GM21576 (cell line): ENCODE measurements around the gene CAMKK1.

ENCODE experiments used
- ATAC-seq: cut with Tn5 transposase; IDR thresholded peaks from one replicate; pipeline ENCODE4 v1.9.1; 2021; ENCODE audit warnings: mild to moderate bottlenecking, moderate library complexity; ENCODE audit not compliant: unreplicated experiment

The CAMKK1 gene

GRCh38 chr17:3897731-3898130 lies 4.9 kb upstream of the CAMKK1 start:
- no peak for ATAC-seq

- no peak for ATAC-seq
Measured at GRCh38 chr17:3896968-3897235, 4.0 kb upstream of the CAMKK1 start.

GRCh38 chr17:3896108-3896967 lies 3.5 kb upstream of the CAMKK1 start:
- no peak for ATAC-seq

GRCh38 chr17:3895354-3895753 lies 2.5 kb upstream of the CAMKK1 start:
- no peak for ATAC-seq

- ATAC-seq, result no peak
Measured at GRCh38 chr17:3894911-3895343, 2.1 kb upstream of the CAMKK1 start.

GRCh38 chr17:3894188-3894587 lies 1.3 kb upstream of the CAMKK1 start:
- ATAC-seq, result no peak

GRCh38 chr17:3893720-3894116 lies 865 bp upstream of the CAMKK1 start:
- no peak for ATAC-seq

- peak; percentile 14 for ATAC-seq
Measured at GRCh38 chr17:3892095-3892998, 506 bp downstream of the CAMKK1 start.

- ATAC-seq, result no peak
Measured at GRCh38 chr17:3891626-3892094, 1.2 kb downstream of the CAMKK1 start.

GRCh38 chr17:3890878-3891219 lies 2.0 kb downstream of the CAMKK1 start:
- no peak for ATAC-seq

GRCh38 chr17:3890082-3890877 lies 2.6 kb downstream of the CAMKK1 start:
- ATAC-seq, result no peak

- no peak for ATAC-seq
Measured at GRCh38 chr17:3889325-3890012, 3.4 kb downstream of the CAMKK1 start.

- no peak for ATAC-seq
Measured at GRCh38 chr17:3888343-3889171, 4.3 kb downstream of the CAMKK1 start.

GRCh38 chr17:3887804-3888203 lies 5.0 kb downstream of the CAMKK1 start:
- no peak for ATAC-seq

GRCh38 chr17:3887394-3887793 lies 5.5 kb downstream of the CAMKK1 start:
- no peak for ATAC-seq

- ATAC-seq, result no peak
Measured at GRCh38 chr17:3886776-3887175, 6.1 kb downstream of the CAMKK1 start.

- no peak for ATAC-seq
Measured at GRCh38 chr17:3885970-3886369, 6.9 kb downstream of the CAMKK1 start.

GRCh38 chr17:3885271-3885670 lies 7.6 kb downstream of the CAMKK1 start:
- no peak for ATAC-seq

- no peak for ATAC-seq
Measured at GRCh38 chr17:3884188-3884587, 8.7 kb downstream of the CAMKK1 start.

- no peak for ATAC-seq
Measured at GRCh38 chr17:3882276-3882675, 10.6 kb downstream of the CAMKK1 start.
